Small intestine (tissue), 7 donors: ENCODE results near the gene PDE4D. TPM values are rescaled to one million over a fixed set of nuclear protein-coding genes. Genes with fewer than 3 reads are reported as not detected.

Experiments
- DNase-seq, 2 donors: peaks; one replicate each; pipeline versions ENCODE4 v3.0.0 to v3.0.0-alpha.2; 2013
- FAIRE-seq: peaks from 2 replicates; lab custom pipeline; 2012; peaks lifted over from hg19 to GRCh38; lab: Jason Lieb, UNC
- H3K27ac ChIP-seq, 3 donors: one replicate each; pipeline ENCODE4 v1.5.1; 2013; ENCODE audit warnings: low read length in 2 of 3, mild to moderate bottlenecking in 2 of 3, control low read depth in 1 of 3, inconsistent platforms in 1 of 3, low read depth in 1 of 3, moderate library complexity in 1 of 3
- H3K27me3 ChIP-seq, 3 donors: one replicate each; pipeline ENCODE4 v1.6.1; 2013; ENCODE audit warnings: low read length in 3 of 3, inconsistent platforms in 1 of 3; ENCODE audit not compliant: control insufficient read depth in 3 of 3, insufficient read depth in 3 of 3
- H3K36me3 ChIP-seq, 3 donors: one replicate each; pipeline ENCODE4 v1.6.1; 2013; ENCODE audit warnings: low read length in 3 of 3, inconsistent platforms in 1 of 3, low read depth in 1 of 3, mild to moderate bottlenecking in 1 of 3, moderate library complexity in 1 of 3; ENCODE audit not compliant: control insufficient read depth in 3 of 3, insufficient read depth in 2 of 3
- H3K4me1 ChIP-seq, 3 donors: one replicate each; pipeline ENCODE4 v1.6.1; 2013; ENCODE audit warnings: low read length in 2 of 3, inconsistent platforms in 1 of 3, low read depth in 1 of 3, mild to moderate bottlenecking in 1 of 3, moderate library complexity in 1 of 3; ENCODE audit not compliant: control insufficient read depth in 3 of 3, insufficient read depth in 2 of 3
- H3K4me3 ChIP-seq, 3 donors: one replicate each; pipeline ENCODE4 v1.5.1; 2013; ENCODE audit warnings: low read length in 3 of 3, control low read depth in 1 of 3, inconsistent platforms in 1 of 3, low read depth in 1 of 3, mild to moderate bottlenecking in 1 of 3, moderate library complexity in 1 of 3
- H3K9me3 ChIP-seq, 2 donors: one replicate each; pipeline ENCODE4 v1.6.1; 2013; ENCODE audit warnings: low read depth in 1 of 2, low read length in 1 of 2; ENCODE audit not compliant: control insufficient read depth in 2 of 2, insufficient read depth in 1 of 2
- WGBS, 3 donors: extraction: QIAGEN DNeasy Blood & Tissue Kit; methylation state at CpG; one replicate each; pipeline ENCODE4 v1.1.7; 2013; 5-methylcytosine and 5-hydroxymethylcytosine counted together
- polyA plus RNA-seq, 4 donors: library from polyadenylated mRNA; stranded (reverse) in 3 of 4; unstranded in 1 of 4; fragments of 200-250 nt in 3 of 4; fragments of 120-200 nt in 1 of 4; gene quantifications; one replicate each; pipeline versions ENCODE4 v1.2.1 to v1.2.3, GENCODE V29; 2013
- donor health status: healthy with polysubstance abuse.
- donor health status: control.
- donor health status: control.
- donor health status: Bipolar disorder and iron deficiency.
- donor health status: healthy.

PDE4D gene
- polyA plus RNA-seq, 4 donors, result 2.9 to 16.2 (median 5.3) TPM

GRCh38 chr5:59005934-59006701 is 887.4 kb downstream of the PDE4D start:
- no peaks in the 10 kb centered on the region for H3K9me3 ChIP-seq
- FAIRE-seq (no peak), DNase-seq (no peak)
- H3K4me3 ChIP-seq, result no peak overlapping the region
- H3K27me3 ChIP-seq, result no peaks in the 10 kb centered on the region
- H3K36me3 ChIP-seq, result no peaks in the 10 kb centered on the region
- peaks cover 0 to 2% (median 0%) of the 10 kb centered on the region in 3 donors for H3K4me1 ChIP-seq
- H3K27ac ChIP-seq, result no peak overlapping the region
- 96 to 99% (median 97%) methylated on average over 7 of the region's 7 CpGs for WGBS, 3 donors

GRCh38 chr5:59003641-59004040 is 889.9 kb downstream of the PDE4D start:
- no peak overlapping the region for H3K27ac ChIP-seq
- WGBS, 3 donors, result 92 to 93% (median 93%) methylated on average over 5 of the region's 5 CpGs
- DNase-seq (no peak), FAIRE-seq (no peak)
- no peaks in the 10 kb centered on the region for H3K27me3 ChIP-seq
- no peaks in the 10 kb centered on the region for H3K36me3 ChIP-seq
- H3K9me3 ChIP-seq, result no peaks in the 10 kb centered on the region
- peaks cover 0 to 5% (median 0%) of the 10 kb centered on the region in 3 donors for H3K4me1 ChIP-seq
- no peak overlapping the region for H3K4me3 ChIP-seq

- Histone ChIP-seq H3K9me3 (no peaks in the 10 kb centered on the region), H3K27ac (no peak overlapping the region), H3K4me3 (no peak overlapping the region), H3K27me3 (no peaks in the 10 kb centered on the region), H3K4me1 (peaks cover 0 to 5% (median 0%) of the 10 kb centered on the region in 3 donors), H3K36me3 (no peaks in the 10 kb centered on the region)
- DNase-seq (no peak), FAIRE-seq (no peak)
- 85 to 90% (median 87%) methylated on average over 4 of the region's 4 CpGs for WGBS, 3 donors
Measured at GRCh38 chr5:59003124-59003523, 890.4 kb downstream of the PDE4D start.

- Histone ChIP-seq H3K4me1 (peaks cover 0 to 5% (median 0%) of the 10 kb centered on the region in 3 donors), H3K27ac (no peak overlapping the region), H3K4me3 (no peak overlapping the region), H3K9me3 (no peaks in the 10 kb centered on the region), H3K27me3 (no peaks in the 10 kb centered on the region), H3K36me3 (no peaks in the 10 kb centered on the region)
- 33 to 100% (median 96%) methylated on average over 1 of the region's 1 CpG for WGBS, 3 donors
- no peak for DNase-seq
- no peak for FAIRE-seq
Measured at GRCh38 chr5:59002162-59002825, 891.2 kb downstream of the PDE4D start.

GRCh38 chr5:59001716-59002115 is 891.8 kb downstream of the PDE4D start:
- whole genome bisulfite sequencing, 3 donors, result 88 to 94% (median 92%) methylated on average over 6 of the region's 6 CpGs
- no peaks in the 10 kb centered on the region for H3K9me3 ChIP-seq
- H3K4me1 ChIP-seq, result peaks cover 0 to 5% (median 0%) of the 10 kb centered on the region in 3 donors
- H3K36me3 ChIP-seq, result no peaks in the 10 kb centered on the region
- no peak overlapping the region for H3K27ac ChIP-seq
- H3K4me3 ChIP-seq, result no peak overlapping the region
- no peaks in the 10 kb centered on the region for H3K27me3 ChIP-seq
- DNase-seq (no peak), FAIRE-seq (no peak)

GRCh38 chr5:59001154-59001553 is 892.4 kb downstream of the PDE4D start:
- Histone ChIP-seq H3K4me1 (peaks cover 0 to 5% (median 0%) of the 10 kb centered on the region in 3 donors), H3K4me3 (no peak overlapping the region), H3K36me3 (no peaks in the 10 kb centered on the region), H3K9me3 (no peaks in the 10 kb centered on the region), H3K27me3 (no peaks in the 10 kb centered on the region), H3K27ac (no peak overlapping the region)
- DNase-seq (no peak), FAIRE-seq (no peak)

GRCh38 chr5:59000211-59000610 is 893.3 kb downstream of the PDE4D start:
- WGBS, 3 donors, result 89 to 96% (median 89%) methylated on average over 3 of the region's 3 CpGs
- Histone ChIP-seq H3K4me1 (peaks cover 0 to 5% (median 0%) of the 10 kb centered on the region in 3 donors), H3K36me3 (no peaks in the 10 kb centered on the region), H3K4me3 (no peak overlapping the region), H3K9me3 (no peaks in the 10 kb centered on the region), H3K27me3 (no peaks in the 10 kb centered on the region), H3K27ac (no peak overlapping the region)
- no peak for DNase-seq
- no peak for FAIRE-seq

GRCh38 chr5:58999804-59000203 is 893.7 kb downstream of the PDE4D start:
- Histone ChIP-seq H3K4me3 (no peak overlapping the region), H3K36me3 (no peaks in the 10 kb centered on the region), H3K27me3 (no peaks in the 10 kb centered on the region), H3K27ac (no peak overlapping the region), H3K4me1 (peaks cover 0 to 5% (median 0%) of the 10 kb centered on the region in 3 donors), H3K9me3 (no peaks in the 10 kb centered on the region)
- DNase-seq, result no peak
- FAIRE-seq, result no peak
- WGBS, 3 donors, result 95 to 98% (median 96%) methylated on average over 7 of the region's 7 CpGs
